HTR-8/SVneo (cell line): ENCODE data around the gene RIMKLA.

ENCODE experiments used
- DNase-seq: peaks from one replicate; pipeline ENCODE4 v3.0.0; 2011; ENCODE audit warnings: low spot score, mixed read lengths; ENCODE audit not compliant: insufficient read length
- FAIRE-seq: peaks from 2 replicates; lab custom pipeline; 2011; peaks lifted over from hg19 to GRCh38; lab: Jason Lieb, UNC

RIMKLA gene

DNA sequence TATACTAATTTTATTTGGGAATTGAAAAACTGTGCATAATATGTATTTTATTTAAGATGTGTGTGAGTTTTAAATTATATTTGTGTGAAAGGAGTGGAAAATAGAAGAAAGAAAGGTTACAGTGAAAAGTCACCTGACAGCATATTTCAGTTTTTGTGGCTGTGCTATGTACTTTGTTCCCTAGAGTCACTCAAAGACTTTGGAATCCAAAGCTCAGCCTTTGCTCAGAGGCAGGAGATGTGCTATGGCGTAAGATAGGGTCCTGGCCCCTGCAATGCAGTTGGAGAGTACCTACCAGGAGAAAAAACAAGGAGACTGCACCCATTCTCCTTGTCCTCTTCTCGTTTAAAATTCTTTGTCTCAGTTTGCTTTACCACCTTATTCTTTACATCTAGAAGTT lies 85.4 kb downstream of the RIMKLA start:
- no peak for DNase-seq
- FAIRE-seq = no peak

DNA sequence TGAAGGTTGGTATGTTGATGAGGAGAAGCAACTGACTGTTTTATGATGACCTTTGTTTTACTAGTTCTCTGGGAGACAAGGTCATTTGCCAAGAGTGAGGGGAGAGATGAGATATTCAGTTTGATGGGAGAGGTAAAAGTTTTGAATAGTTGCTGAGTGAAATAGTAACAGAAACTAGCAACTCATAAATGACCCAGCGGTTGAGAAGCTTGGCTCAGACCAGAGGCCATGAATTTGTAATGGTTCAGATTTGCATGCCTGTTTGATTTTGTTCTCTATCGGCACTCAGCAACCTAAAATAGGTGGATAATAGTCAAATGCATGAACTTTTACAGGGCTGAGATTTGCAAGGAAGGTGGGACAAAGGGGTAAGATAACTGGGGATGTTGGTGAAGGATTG lies 89.1 kb downstream of the RIMKLA start:
- FAIRE-seq = no peak
- DNase-seq = no peak
